GM18867 (cell line): Measurements from ENCODE around the gene ITGA5.
A peak's percentile ranks its signal among the peaks of the same experiment; 100 is the strongest.

Experiments used
- ATAC-seq: cut with Tn5 transposase; IDR thresholded peaks from one replicate; pipeline ENCODE4 v1.9.1; 2021; ENCODE audit warnings: mild to moderate bottlenecking, moderate library complexity; ENCODE audit not compliant: unreplicated experiment

The ITGA5 gene

GRCh38 chr12:54412786-54413185, 6.3 kb downstream of the ITGA5 start:
- no peak for ATAC-seq

- no peak for ATAC-seq
Observed at GRCh38 chr12:54412348-54412747, 6.7 kb downstream of the ITGA5 start.

DNA sequence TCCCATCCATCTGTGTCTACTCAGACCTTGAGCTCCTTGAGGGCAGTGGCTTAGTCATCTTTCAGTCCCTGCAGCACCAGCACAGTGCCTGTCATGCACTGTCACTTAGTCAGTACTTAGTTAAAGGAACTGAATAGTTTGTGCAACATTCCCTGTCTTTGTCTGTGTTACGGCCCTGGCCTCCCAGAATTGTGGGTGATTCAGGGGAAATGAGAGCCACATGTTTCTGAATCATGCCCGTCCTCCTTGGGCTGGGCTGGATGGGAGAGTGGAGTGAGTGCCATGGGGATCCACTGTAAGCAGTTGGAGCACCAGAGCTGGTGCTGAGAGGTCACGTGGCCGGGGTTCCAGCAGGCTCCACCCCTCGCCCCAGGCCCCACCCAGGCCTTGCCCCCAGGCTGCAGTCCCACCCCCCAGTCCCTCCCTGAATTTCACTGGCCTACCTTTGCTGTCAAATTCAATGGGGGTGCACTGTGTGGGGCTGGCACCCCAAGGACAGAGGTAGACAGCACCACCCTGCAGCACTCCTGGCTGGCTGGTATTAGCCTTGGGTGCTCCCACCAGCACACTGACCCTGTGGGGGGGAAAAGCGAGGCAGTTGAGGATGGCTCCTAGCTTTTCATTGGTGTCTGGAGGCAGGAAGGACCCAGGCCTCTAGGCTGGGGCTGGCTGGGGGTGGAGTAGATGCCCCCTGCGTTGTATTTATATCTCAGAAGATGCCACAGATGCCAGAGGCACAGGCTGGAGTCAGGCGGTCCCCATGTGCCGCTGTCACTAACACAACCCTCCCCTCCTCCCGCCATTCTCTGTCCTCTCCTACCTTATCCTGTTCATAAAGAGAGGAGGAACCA, 7.5 kb downstream of the ITGA5 start:
- no peak for ATAC-seq

DNA sequence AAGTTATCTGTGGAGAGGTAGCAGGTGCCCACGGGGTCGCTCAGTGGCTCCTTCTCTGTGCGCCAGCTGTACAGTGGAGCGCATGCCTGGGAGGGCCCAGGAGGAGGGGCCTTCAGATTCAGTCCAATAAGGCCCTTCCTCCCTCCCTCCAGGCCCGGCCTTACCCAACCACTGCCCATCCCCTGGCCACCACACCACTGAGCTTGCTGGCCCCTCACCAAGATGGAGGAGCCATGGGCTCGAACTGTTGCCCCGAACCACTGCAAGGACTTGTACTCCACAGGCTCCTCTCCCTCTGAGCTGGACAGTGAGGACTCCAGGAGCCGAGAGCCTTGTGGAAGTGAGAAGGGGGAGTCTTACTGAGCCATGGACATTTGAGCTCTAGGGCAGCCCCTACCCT, 9.8 kb downstream of the ITGA5 start:
- no peak for ATAC-seq

GRCh38 chr12:54407183-54407905, 11.7 kb downstream of the ITGA5 start:
- ATAC-seq: no peak

DNA sequence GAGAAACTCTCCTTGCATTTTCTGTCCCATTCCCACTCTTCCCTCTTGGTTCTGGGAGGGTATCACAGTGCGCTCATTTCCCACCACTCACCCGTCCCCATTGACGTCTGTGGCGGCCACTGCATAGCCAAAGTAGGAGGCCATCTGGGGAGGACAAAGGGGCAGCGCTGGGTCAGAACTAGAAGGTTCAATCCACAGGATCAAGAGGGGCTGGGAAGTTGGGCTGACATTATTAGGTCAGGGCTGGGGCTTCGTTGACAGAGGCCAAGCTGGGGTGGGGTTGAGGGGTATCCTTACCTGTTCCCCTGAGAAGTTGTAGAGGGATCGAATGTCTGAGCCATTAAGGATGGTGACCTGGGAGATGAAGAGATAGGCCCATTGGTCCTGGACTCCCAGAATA, 13.5 kb downstream of the ITGA5 start:
- no peak for ATAC-seq

GRCh38 chr12:54405106-54405505, 14.0 kb downstream of the ITGA5 start:
- no peak for ATAC-seq

DNA sequence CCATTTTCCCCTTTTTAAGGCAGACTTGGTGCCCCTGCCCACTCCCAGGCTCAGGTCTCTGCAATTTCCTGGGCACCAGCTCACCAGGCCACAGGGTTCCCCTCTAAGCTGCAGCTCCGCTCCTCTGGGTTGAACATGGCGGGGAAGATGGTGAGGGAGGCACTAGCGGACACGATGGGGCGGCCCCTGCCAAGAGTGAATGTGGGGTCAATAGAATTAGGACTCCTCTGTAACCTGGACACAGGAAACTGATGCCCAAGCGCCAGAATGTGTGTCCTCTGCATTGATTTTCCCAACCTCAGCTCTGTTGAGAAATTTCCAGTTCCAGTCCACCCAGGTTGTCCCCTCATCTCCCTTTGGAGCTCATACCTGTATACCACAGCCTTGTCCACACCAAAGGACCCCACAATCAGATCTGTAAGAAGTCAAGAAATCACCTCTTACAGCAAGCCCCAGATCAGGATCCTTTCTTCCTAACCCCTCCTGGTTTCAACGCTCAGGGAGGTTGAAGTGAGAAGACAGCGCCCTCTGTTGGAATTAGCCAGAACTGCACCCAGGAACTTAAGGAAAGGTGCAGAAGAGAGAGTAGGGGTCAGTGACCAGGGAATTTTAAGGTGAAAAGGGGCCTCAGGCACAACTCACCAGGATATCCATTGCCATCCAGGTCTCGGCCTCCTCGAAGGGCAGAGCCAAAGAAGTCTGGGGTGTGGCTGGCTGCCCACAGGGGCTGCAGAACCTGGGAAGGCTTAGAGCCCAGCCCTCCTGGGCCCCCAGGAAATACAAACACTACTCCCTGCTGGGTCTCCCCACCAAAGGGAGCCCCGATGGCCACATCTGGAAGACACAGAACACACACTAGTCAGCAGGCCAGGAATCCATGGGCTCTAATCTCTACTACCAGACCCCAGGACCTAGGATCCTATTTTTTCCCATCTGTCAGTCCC, 14.7 kb downstream of the ITGA5 start:
- ATAC-seq: no peak

GRCh38 chr12:54401119-54401518, 17.9 kb downstream of the ITGA5 start:
- no peak for ATAC-seq

DNA sequence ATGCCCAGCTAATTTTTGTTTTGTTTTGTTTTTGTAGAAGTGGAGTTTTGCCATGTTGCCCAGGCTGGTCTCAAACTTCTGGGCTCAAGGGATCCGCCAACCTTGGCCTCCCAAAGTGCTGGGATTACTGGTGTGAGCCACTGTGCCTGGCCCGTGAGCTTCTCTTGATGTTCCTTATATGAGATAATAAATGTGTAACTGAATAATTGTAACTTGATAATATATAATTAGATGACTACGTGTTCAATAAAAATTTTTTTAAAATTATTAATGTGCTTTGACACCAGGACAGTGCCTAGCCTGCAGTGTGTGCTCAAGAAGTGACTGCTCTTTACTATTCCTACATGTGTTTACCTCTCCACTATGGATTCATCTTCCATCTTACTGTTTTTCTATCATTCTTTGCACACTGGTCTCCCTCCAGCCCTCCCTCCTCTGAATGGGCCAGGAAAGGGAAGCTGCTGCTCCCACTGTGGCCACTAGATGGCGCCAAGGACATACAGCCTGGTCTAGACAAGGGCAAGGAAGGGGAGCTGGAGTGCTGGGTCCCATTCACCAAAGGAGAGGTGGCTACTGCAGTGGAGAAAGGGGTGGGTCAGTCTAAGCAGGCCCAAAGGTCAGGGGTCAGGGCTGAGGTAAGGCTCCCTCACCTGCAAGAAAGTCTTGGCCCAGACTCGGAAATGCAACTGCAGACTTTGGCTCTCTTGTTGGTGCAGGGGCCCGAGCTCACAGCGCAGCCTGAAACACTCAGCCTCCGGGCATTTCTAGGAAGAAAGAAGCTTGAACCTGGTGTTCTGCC, 19.9 kb downstream of the ITGA5 start:
- peak; percentile 82 for ATAC-seq

- no peak for ATAC-seq
Observed at GRCh38 chr12:54398218-54398617, 20.8 kb downstream of the ITGA5 start.

- no peak for ATAC-seq
Observed at GRCh38 chr12:54397157-54397556, 21.9 kb downstream of the ITGA5 start.

GRCh38 chr12:54395545-54395944, 23.5 kb downstream of the ITGA5 start:
- no peak for ATAC-seq

GRCh38 chr12:54394986-54395385, 24.1 kb downstream of the ITGA5 start:
- no peak for ATAC-seq

DNA sequence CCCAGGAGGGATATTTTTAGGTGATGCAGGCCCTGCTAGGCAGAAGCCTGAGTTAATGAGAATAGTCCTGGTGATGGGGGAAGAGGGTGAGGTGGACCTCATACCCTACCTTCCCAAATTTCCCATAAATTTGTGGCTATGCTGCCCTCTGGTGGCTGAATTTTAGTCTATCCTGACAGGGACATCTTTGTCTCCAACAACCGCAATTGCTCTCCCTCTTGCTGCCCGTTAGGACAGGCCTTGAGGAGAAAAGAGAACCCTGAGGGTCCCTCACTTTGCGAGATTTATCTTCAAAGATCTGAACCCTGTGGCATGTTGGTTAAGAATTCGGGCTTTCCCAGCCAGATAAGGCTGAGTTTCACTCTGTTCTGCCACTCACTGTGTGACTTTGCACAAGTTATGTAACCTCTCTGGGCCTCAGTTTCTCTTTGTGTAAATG, 24.8 kb downstream of the ITGA5 start:
- no peak for ATAC-seq

- no peak for ATAC-seq
Observed at GRCh38 chr12:54393743-54394142, 25.3 kb downstream of the ITGA5 start.

DNA sequence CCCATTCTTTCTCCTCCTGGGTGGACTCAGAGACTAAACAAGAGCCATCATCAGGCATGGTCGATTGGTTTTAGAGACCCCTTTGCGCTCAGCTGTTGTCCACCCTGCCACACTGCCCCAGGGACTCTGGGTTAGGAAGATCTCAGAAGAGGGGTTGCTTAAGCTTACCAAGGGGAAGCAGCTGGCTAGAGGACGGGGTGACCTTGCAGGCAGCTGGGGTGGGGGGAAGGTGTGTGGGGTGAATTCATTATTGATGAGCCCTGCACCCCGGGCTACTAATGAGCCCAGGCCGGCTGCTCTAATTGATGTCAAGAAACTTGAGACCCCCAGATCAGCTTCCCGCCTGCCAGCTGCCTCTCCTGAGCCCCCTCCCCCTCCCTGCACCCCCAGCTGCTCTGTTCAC, 25.9 kb downstream of the ITGA5 start:
- ATAC-seq: no peak

DNA sequence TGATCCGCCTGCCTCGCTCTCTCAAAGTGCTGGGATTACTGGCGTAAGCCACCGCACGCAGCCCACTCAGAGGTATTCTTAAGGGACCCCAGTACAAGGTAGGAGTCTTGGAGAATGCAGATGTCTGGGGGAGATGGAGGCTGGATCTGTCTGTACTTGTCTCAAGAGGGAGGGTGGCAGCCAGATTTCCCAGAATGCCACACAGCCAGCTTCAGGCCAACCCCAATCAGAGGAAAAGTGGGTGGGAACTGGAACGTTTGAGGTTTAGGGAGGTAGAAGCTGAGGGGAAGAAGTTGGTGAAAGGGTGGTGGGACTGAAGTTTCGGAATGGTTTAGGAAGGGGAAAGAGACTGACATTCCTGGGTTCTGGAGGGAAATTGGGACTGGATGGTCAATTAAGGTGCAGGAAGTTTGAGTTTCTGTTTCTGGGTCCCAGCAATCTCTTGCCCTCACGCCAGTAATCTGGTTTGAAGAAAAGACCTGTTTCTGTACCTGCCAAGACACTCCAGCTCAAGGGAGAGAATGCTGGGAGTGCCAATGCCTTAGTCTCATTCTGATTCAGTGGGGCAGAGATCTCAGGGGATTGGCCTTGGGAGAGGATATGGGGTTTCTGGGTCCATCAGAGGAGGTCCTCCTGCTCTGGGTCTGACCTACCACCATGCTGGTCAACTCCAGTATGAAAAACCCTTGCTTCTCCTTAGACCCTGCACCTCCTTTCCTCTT, 26.4 kb downstream of the ITGA5 start:
- ATAC-seq: no peak

DNA sequence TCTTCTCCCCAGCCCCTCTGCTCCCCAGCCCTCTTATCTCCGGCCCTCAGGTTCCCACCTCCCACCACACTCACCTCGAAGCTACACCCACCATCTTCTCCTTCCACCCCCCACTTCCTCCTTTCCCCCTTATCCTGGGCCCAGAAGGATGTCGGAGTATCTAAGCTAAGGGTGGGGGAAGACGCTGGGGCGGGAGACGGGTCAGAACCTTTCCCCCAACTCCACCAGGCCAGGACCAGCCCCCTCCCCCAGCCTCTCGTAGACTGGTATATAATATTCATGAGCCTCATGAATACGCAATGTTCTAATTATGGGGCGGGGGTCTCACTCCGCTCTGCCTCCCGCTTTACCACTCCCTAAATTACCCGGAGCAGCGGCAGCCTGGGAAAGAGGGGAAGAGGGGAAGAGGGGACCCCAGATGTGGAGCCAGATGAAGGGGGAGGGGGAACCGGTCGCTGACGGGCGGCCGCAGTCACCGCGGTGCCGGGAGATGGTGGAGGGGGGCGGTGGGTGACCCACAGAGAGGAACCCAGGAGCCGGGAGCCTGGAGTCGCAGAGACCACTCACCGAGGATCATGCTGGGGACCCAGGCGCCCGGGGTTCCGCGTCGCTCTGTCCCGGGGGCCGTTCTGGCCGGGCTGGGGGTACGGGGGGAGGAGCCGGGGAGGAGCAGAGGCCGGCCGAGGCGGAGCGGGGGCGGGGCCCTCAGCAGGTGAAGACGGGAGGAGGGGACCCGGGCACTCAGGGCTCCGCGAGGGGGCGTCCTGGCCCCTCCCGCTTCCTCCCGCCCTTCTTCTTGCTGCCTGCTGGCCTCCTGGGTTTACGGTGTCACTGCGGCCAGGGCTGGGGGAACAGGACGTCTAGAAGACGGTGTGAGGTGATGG, 28.2 kb downstream of the ITGA5 start:
- ATAC-seq: peak; percentile 63
